ENCODE data around the gene SGCE. TPM values are rescaled to one million over a fixed set of nuclear protein-coding genes. Genes with fewer than 3 reads are reported as not detected.

Gene SGCE
- total and polyA plus RNA-seq, 9 of the 15 experiments (the other 6 are each of a cell fraction or from before 2014, with no cell fraction given) = 0.09 to 0.46 (median 0.28) TPM; not detected in 5

- no peak for TF ChIP-seq MBD1 (CRISPR knock-in tag; IDR thresholded peaks at IDR 0.05)
- TF ChIP-seq, protein P1, sequence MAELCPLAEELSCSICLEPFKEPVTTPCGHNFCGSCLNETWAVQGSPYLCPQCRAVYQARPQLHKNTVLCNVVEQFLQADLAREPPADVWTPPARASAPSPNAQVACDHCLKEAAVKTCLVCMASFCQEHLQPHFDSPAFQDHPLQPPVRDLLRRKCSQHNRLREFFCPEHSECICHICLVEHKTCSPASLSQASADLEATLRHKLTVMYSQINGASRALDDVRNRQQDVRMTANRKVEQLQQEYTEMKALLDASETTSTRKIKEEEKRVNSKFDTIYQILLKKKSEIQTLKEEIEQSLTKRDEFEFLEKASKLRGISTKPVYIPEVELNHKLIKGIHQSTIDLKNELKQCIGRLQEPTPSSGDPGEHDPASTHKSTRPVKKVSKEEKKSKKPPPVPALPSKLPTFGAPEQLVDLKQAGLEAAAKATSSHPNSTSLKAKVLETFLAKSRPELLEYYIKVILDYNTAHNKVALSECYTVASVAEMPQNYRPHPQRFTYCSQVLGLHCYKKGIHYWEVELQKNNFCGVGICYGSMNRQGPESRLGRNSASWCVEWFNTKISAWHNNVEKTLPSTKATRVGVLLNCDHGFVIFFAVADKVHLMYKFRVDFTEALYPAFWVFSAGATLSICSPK (IDR thresholded peaks at IDR 0.05; ENCODE audit: borderline replicate concordance) = no peak
- TF ChIP-seq, protein P2, sequence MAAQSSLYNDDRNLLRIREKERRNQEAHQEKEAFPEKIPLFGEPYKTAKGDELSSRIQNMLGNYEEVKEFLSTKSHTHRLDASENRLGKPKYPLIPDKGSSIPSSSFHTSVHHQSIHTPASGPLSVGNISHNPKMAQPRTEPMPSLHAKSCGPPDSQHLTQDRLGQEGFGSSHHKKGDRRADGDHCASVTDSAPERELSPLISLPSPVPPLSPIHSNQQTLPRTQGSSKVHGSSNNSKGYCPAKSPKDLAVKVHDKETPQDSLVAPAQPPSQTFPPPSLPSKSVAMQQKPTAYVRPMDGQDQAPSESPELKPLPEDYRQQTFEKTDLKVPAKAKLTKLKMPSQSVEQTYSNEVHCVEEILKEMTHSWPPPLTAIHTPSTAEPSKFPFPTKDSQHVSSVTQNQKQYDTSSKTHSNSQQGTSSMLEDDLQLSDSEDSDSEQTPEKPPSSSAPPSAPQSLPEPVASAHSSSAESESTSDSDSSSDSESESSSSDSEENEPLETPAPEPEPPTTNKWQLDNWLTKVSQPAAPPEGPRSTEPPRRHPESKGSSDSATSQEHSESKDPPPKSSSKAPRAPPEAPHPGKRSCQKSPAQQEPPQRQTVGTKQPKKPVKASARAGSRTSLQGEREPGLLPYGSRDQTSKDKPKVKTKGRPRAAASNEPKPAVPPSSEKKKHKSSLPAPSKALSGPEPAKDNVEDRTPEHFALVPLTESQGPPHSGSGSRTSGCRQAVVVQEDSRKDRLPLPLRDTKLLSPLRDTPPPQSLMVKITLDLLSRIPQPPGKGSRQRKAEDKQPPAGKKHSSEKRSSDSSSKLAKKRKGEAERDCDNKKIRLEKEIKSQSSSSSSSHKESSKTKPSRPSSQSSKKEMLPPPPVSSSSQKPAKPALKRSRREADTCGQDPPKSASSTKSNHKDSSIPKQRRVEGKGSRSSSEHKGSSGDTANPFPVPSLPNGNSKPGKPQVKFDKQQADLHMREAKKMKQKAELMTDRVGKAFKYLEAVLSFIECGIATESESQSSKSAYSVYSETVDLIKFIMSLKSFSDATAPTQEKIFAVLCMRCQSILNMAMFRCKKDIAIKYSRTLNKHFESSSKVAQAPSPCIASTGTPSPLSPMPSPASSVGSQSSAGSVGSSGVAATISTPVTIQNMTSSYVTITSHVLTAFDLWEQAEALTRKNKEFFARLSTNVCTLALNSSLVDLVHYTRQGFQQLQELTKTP (IDR thresholded peaks at IDR 0.05; ENCODE audit: low read depth in 1 of 2, partially characterized antibody in 2 of 2) = no peak
- TF ChIP-seq TCF3 (CRISPR knock-in tag; IDR thresholded peaks at IDR 0.05) = no peak
- TF ChIP-seq RBM39 (optimal IDR thresholded peaks at IDR 0.05; ENCODE audit: low read depth, low read length) = no peak
- no peak for TF ChIP-seq MLX (CRISPR knock-in tag; conservative IDR thresholded peaks at IDR 0.05)
- TF ChIP-seq ZNF12 (CRISPR knock-in tag; IDR thresholded peaks at IDR 0.05) = no peak
Observed at GRCh38 chr7:94647295-94647694, 8.6 kb downstream of the SGCE start (continued).
